ENCODE measurements around the gene RESF1.

RESF1 gene

GRCh38 chr12:32000373-32001005 is 41.3 kb downstream of the RESF1 start:
- TF ChIP-seq TAF1 (IDR thresholded peaks at IDR 0.05; ENCODE audit: borderline replicate concordance, insufficient read depth, low read length) (no peak), REST (IDR thresholded peaks at IDR 0.05; ENCODE audit: insufficient read depth in 1 of 2, low read depth in 2 of 2, low read length in 2 of 2) (no peak)

- no peak for TF ChIP-seq FOXP2 (optimal IDR thresholded peaks at IDR 0.05; ENCODE audit: borderline replicate concordance, extremely low read depth, extremely low read length, insufficient read depth)
- TF ChIP-seq REST (IDR thresholded peaks at IDR 0.05; ENCODE audit: insufficient read depth in 1 of 2, low read depth in 2 of 2, low read length in 2 of 2): no peak
- no peak for TF ChIP-seq TAF1 (IDR thresholded peaks at IDR 0.05; ENCODE audit: borderline replicate concordance, insufficient read depth, low read length)
- no peak for TF ChIP-seq SIN3A (IDR thresholded peaks at IDR 0.05; ENCODE audit: borderline replicate concordance, insufficient read depth, low read length)
- TF ChIP-seq POLR2AphosphoS5 (IDR thresholded peaks at IDR 0.05; ENCODE audit: low read depth, low read length): no peak
Measured at GRCh38 chr12:32002848-32003493, 43.8 kb downstream of the RESF1 start.

GRCh38 chr12:32003654-32004053 is 44.4 kb downstream of the RESF1 start:
- no peak for TF ChIP-seq REST (IDR thresholded peaks at IDR 0.05; ENCODE audit: insufficient read depth in 1 of 2, low read depth in 2 of 2, low read length in 2 of 2)
- no peak for TF ChIP-seq SIN3A (IDR thresholded peaks at IDR 0.05; ENCODE audit: borderline replicate concordance, insufficient read depth, low read length)
- TF ChIP-seq FOXP2 (optimal IDR thresholded peaks at IDR 0.05; ENCODE audit: borderline replicate concordance, extremely low read depth, extremely low read length, insufficient read depth): no peak
- no peak for TF ChIP-seq POLR2AphosphoS5 (IDR thresholded peaks at IDR 0.05; ENCODE audit: low read depth, low read length)
- TF ChIP-seq TAF1 (IDR thresholded peaks at IDR 0.05; ENCODE audit: borderline replicate concordance, insufficient read depth, low read length): no peak

GRCh38 chr12:32005496-32006125 is 46.4 kb downstream of the RESF1 start:
- TF ChIP-seq TAF1 (IDR thresholded peaks at IDR 0.05; ENCODE audit: borderline replicate concordance, insufficient read depth, low read length) (no peak), POLR2AphosphoS5 (IDR thresholded peaks at IDR 0.05; ENCODE audit: low read depth, low read length) (no peak)
